Left renal cortex interstitium (tissue), 4 donors: ENCODE results near the gene TWF2. TPM values are rescaled to one million over a fixed set of nuclear protein-coding genes. Genes with fewer than 3 reads are reported as not detected.

Experiments used
- DNase-seq, 4 donors: peaks; one replicate each; pipeline ENCODE4 v3.0.0-alpha.2; 2013; ENCODE audit warnings: low read depth in 4 of 4, low spot score in 2 of 4, missing footprints in 1 of 4
- polyA plus RNA-seq, 4 donors: library from polyadenylated mRNA; unstranded; fragments of 120-200 nt; gene quantifications; one replicate each; pipeline ENCODE4 v1.2.1, GENCODE V29; 2013; ENCODE audit not compliant: insufficient read length in 4 of 4

TWF2 gene
- polyA plus RNA-seq, 4 donors, result 25.9 to 40.3 (median 32.0) TPM

- no peak for DNase-seq
These were observed 20.1 kb upstream of the TWF2 start for GRCh38 chr3:52259035-52259434.

GRCh38 chr3:52257911-52258310, 19.0 kb upstream of the TWF2 start:
- DNase-seq, result no peak

GRCh38 chr3:52256622-52257021, 17.7 kb upstream of the TWF2 start:
- DNase-seq, result no peak

GRCh38 chr3:52256159-52256558, 17.2 kb upstream of the TWF2 start:
- no peak for DNase-seq

GRCh38 chr3:52254608-52255007, 15.7 kb upstream of the TWF2 start:
- no peak for DNase-seq

GRCh38 chr3:52253314-52254304, 14.7 kb upstream of the TWF2 start:
- DNase-seq, result no peak

GRCh38 chr3:52250122-52250521, 11.2 kb upstream of the TWF2 start:
- no peak for DNase-seq

GRCh38 chr3:52249683-52250082, 10.7 kb upstream of the TWF2 start:
- no peak for DNase-seq

- no peak for DNase-seq
These were observed 10.0 kb upstream of the TWF2 start for GRCh38 chr3:52248816-52249547.

- DNase-seq, result no peak
These were observed 9.2 kb upstream of the TWF2 start for GRCh38 chr3:52248165-52248541.

- DNase-seq, result no peak
These were observed 8.6 kb upstream of the TWF2 start for GRCh38 chr3:52247409-52248164.

- DNase-seq, result no peak
These were observed 7.9 kb upstream of the TWF2 start for GRCh38 chr3:52246728-52247408.

- no peak for DNase-seq
These were observed 7.3 kb upstream of the TWF2 start for GRCh38 chr3:52246264-52246620.

- no peak for DNase-seq
These were observed 6.6 kb upstream of the TWF2 start, which contains the start of gene PPM1M for GRCh38 chr3:52245322-52246263. TSS of gene PPM1M (plus strand) at chr3:52245759. CDS start at chr3:52245825, 66 bp downstream.

- no peak for DNase-seq
These were observed 5.1 kb upstream of the TWF2 start for GRCh38 chr3:52243791-52244628.

GRCh38 chr3:52242039-52242438, 3.1 kb upstream of the TWF2 start:
- no peak for DNase-seq

- DNase-seq, result no peak
These were observed 2.0 kb upstream of the TWF2 start for GRCh38 chr3:52240886-52241370.
